ENCODE data around the gene NES. TPM values are rescaled to one million over a fixed set of nuclear protein-coding genes. Genes with fewer than 3 reads are reported as not detected.
A peak's percentile ranks its signal among the peaks of the same experiment; 100 is the strongest.

NES gene
- total RNA-seq, 1 donor from 2014 or later = 76.8 TPM

DNA sequence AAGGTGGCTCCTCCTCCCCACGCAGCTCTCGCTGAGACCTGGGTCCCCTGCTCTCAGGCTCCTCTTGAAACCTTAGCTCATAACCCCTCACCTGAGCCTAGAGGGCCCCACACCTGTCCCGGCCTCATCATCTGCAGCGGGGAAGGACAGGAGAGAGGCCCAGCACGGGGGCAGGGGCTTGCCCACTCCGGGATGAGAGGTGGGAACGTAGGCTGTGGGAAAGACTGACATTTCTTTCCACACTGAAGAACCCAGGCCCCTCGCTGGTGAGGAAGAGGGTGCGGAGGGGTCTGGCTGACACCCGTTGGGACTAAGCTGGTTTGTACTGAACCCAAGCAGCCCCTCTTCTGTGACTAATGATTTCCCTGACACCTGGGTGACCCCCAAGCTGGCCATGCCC is 14.0 kb upstream of the NES start:
- TF ChIP-seq, protein P1, sequence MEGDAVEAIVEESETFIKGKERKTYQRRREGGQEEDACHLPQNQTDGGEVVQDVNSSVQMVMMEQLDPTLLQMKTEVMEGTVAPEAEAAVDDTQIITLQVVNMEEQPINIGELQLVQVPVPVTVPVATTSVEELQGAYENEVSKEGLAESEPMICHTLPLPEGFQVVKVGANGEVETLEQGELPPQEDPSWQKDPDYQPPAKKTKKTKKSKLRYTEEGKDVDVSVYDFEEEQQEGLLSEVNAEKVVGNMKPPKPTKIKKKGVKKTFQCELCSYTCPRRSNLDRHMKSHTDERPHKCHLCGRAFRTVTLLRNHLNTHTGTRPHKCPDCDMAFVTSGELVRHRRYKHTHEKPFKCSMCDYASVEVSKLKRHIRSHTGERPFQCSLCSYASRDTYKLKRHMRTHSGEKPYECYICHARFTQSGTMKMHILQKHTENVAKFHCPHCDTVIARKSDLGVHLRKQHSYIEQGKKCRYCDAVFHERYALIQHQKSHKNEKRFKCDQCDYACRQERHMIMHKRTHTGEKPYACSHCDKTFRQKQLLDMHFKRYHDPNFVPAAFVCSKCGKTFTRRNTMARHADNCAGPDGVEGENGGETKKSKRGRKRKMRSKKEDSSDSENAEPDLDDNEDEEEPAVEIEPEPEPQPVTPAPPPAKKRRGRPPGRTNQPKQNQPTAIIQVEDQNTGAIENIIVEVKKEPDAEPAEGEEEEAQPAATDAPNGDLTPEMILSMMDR (IDR thresholded peaks at IDR 0.05; ENCODE audit: insufficient read depth, low read length, poor library complexity, severe bottlenecking) = no peak
- no peak overlapping the region for H3K4me3 ChIP-seq (ENCODE audit: low read depth, low read length)
- H3K27me3 ChIP-seq (ENCODE audit: control insufficient read depth, insufficient read depth, low read length) = no peaks in the 10 kb centered on the region
- no peaks in the 10 kb centered on the region for H3K36me3 ChIP-seq (ENCODE audit: control insufficient read depth, insufficient read depth, low read length)
- DNase-seq (ENCODE audit: low read depth) = no peak

DNA sequence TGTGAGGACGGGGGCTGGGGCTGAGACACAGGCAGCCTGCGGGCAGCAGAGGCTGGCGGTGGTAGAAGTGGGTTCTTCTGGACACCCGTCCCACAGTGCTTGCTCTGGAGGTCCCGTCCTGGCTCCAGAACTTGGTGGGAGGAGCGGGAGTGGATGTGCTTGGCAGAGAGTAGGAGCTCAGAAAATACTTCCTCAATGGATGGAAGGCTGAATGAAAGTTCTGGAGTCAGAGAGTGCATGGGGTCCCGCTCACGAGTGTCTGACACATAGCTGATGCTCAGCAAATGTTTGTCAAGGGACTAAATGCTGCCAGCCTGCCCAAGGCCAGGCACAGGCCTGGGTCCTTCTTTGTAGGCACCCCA is 13.4 kb upstream of the NES start:
- H3K27me3 ChIP-seq (ENCODE audit: control insufficient read depth, insufficient read depth, low read length) = no peaks in the 10 kb centered on the region
- H3K36me3 ChIP-seq (ENCODE audit: control insufficient read depth, insufficient read depth, low read length) = no peaks in the 10 kb centered on the region
- no peak overlapping the region for H3K4me3 ChIP-seq (ENCODE audit: low read depth, low read length)
- DNase-seq (ENCODE audit: low read depth) = no peak
- TF ChIP-seq, protein P1 (IDR thresholded peaks at IDR 0.05; ENCODE audit: insufficient read depth, low read length, poor library complexity, severe bottlenecking) = no peak

DNA sequence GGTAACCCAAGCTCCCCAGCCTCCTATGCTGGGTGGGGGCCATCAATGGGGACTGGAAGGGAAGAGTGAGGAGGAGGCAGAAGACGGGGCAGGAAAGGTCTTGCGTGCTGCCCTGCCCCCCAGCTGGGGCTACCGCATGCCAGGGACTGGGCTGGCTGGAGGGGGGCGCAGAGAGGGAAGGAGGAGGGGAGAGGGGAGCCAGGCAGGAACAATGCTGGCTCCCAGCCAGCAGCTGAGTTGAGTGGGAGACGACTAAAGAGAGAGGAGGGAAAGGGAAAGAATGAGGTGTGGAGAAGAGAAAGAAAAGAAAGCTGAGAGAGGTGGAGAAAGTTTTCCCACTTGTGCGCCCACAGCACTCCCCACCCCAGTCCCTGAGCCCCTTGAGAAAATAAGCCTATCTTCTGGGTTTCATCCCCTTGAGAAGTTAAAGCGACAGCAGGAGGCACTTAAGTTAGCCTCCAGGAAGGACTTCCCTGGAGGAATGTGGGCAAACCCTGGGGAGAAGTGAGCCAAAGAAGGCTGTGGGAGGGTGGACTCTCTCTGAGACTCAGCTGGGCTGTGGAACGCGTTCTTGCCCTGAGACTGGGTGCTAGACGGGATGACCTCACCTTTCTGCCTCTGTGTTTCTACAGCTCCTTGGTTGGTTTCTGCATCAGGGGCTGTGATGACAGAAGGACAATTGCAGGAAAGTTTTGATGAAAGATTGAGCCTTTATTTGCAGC is 12.9 kb upstream of the NES start:
- no peak for DNase-seq (ENCODE audit: low read depth)
- H3K27me3 ChIP-seq (ENCODE audit: control insufficient read depth, insufficient read depth, low read length) = no peaks in the 10 kb centered on the region
- TF ChIP-seq, protein P1 (IDR thresholded peaks at IDR 0.05; ENCODE audit: insufficient read depth, low read length, poor library complexity, severe bottlenecking) = no peak
- peak overlapping the region; percentile 21 for H3K4me3 ChIP-seq (ENCODE audit: low read depth, low read length)
- H3K36me3 ChIP-seq (ENCODE audit: control insufficient read depth, insufficient read depth, low read length) = no peaks in the 10 kb centered on the region

DNA sequence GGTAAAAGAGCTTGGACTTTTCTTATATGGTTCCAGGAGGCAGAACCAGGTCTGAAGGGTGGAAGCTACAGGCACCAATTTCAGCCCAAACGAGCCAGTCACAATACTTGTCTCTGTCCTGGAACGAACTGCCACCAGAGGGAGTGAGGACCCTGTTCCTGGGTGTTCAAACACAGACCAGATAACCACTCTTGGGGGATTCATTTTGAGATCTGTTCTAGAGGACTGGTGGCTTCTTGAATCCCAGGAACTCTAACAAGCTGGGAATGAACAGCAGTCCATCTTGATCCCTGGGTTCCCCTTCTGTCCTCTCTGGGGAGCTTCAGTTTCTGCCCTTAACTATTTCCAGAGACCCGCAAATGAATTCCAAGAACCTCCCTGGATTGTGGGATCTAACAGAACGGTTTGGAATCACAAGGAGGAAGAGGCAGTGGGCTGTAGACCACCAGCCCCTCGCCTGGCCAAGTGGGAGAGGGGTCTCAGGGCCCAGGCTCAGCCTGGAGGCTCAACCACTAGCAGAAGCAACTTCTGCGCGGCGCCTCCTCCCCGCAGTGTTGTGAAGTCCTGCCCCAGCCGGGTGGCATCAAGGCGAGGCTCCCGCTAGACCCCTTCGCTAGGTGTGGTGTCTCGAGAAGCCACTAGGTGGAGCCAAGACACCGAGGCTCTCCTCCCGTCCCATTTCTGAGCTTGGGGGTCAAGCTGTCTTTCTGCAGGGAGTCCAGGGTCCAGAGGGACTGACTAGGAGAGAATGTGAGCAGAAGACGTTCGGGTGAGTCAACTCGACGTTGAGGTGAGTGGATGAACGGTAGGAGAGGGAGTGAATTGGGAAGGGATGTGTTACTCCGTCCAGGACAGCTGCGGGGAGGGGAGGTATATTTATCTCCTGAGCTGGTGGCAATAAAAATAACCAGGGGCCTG is 12.1 kb upstream of the NES start:
- peak overlapping the region; percentile 21 for H3K4me3 ChIP-seq (ENCODE audit: low read depth, low read length)

DNA sequence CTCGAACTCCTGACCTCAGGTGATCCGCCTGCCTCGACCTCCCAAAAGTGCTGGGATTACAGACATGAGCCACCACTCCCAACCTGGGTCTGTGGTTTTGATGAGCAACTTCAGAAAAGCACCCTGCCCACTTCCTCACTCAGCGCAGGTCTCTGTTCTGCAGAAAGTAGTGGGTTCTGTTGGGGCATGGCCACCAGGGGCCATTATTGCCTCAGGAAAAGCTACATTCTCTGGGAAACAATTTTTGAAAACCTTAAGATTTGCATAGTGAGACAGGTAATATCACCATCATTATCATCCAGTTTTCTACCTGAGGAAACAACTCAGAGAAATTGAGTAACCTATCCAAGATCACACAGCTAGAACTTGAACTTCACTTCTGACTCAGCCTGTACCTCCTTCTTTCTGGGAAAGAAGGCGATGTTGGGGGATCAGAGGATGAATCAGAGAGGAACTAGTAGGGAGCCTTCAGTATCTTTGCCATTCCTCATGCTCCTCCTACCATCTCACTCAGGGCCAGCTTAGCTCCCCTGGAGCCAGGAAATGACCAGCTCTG is 7.1 kb upstream of the NES start:
- Histone ChIP-seq H3K27me3 (ENCODE audit: control insufficient read depth, insufficient read depth, low read length) (peaks cover 2% of the 10 kb centered on the region), H3K36me3 (ENCODE audit: control insufficient read depth, insufficient read depth, low read length) (no peaks in the 10 kb centered on the region)
- no peak for DNase-seq (ENCODE audit: low read depth)

More for the DNA sequence above, 12.1 kb upstream of the NES start:
- DNase-seq (ENCODE audit: low read depth) = peak; percentile 63
- Histone ChIP-seq H3K36me3 (ENCODE audit: control insufficient read depth, insufficient read depth, low read length) (no peaks in the 10 kb centered on the region), H3K27me3 (ENCODE audit: control insufficient read depth, insufficient read depth, low read length) (no peaks in the 10 kb centered on the region)
- TF ChIP-seq, protein P1 (IDR thresholded peaks at IDR 0.05; ENCODE audit: insufficient read depth, low read length, poor library complexity, severe bottlenecking) = peak; percentile 94

More for the DNA sequence above, 7.1 kb upstream of the NES start:
- H3K4me3 ChIP-seq (ENCODE audit: low read depth, low read length) = no peak overlapping the region
- TF ChIP-seq, protein P1 (IDR thresholded peaks at IDR 0.05; ENCODE audit: insufficient read depth, low read length, poor library complexity, severe bottlenecking) = no peak

Measured in kidney epithelial cell (primary cell).